ENCODE measurements around the gene PAQR8.

DNA sequence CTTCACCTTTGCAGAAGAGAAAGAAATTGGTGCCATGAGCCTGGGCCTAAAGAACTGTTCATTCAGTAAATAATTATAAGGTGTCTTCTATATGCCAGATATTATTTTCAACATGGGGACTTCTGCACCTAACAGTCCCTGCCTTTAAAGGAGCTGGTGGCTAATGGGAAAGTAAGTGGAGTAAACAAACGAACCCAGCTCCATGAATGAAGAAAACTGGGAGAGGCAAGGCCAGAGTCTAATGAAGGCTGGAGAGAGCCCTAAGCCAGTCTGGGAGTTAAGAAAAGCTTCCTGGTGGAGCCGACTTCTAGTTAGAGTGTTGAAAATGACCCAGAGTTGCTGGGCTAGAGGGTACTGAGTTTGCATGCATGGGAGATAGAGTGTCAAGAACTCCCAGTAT, 34.0 kb downstream of the PAQR8 start:
- TF ChIP-seq, protein P1, sequence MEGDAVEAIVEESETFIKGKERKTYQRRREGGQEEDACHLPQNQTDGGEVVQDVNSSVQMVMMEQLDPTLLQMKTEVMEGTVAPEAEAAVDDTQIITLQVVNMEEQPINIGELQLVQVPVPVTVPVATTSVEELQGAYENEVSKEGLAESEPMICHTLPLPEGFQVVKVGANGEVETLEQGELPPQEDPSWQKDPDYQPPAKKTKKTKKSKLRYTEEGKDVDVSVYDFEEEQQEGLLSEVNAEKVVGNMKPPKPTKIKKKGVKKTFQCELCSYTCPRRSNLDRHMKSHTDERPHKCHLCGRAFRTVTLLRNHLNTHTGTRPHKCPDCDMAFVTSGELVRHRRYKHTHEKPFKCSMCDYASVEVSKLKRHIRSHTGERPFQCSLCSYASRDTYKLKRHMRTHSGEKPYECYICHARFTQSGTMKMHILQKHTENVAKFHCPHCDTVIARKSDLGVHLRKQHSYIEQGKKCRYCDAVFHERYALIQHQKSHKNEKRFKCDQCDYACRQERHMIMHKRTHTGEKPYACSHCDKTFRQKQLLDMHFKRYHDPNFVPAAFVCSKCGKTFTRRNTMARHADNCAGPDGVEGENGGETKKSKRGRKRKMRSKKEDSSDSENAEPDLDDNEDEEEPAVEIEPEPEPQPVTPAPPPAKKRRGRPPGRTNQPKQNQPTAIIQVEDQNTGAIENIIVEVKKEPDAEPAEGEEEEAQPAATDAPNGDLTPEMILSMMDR (IDR thresholded peaks at IDR 0.05; ENCODE audit: poor library complexity, severe bottlenecking): no peak
- TF ChIP-seq POLR2AphosphoS5 (IDR thresholded peaks at IDR 0.05) (no peak), TAF1 (IDR thresholded peaks at IDR 0.05; ENCODE audit: low read depth) (no peak), MXI1 (conservative IDR thresholded peaks at IDR 0.05; ENCODE audit: poor library complexity, severe bottlenecking) (no peak)
